ENCODE measurements around the gene TLR6. TPM values are rescaled to one million over a fixed set of nuclear protein-coding genes. Genes with fewer than 3 reads are reported as not detected.

TLR6 gene
- total and polyA plus RNA-seq, 10 of the 15 experiments (the other 5 are each of a cell fraction or from before 2014, with no cell fraction given): 1.1 to 49.4 (median 12.5) TPM

GRCh38 chr4:38802561-38803355, 53.9 kb downstream of the TLR6 start (continued):
- no peak for TF ChIP-seq PRDM15 (CRISPR knock-in tag; IDR thresholded peaks at IDR 0.05)
- no peak for TF ChIP-seq EGR1 (IDR thresholded peaks at IDR 0.05; ENCODE audit: borderline replicate concordance in 1 of 2, low read depth in 2 of 2, low read length in 2 of 2)
- no peak for TF ChIP-seq TARDBP (IDR thresholded peaks at IDR 0.05; ENCODE audit: borderline replicate concordance)
- no peak for TF ChIP-seq MYC (IDR thresholded peaks at IDR 0.05; ENCODE audit: insufficient read depth, insufficient read length, insufficient replicate concordance, low read length, severe bottlenecking)
- TF ChIP-seq CHD4 (IDR thresholded peaks at IDR 0.05): no peak
- no peak for TF ChIP-seq SIN3A (IDR thresholded peaks at IDR 0.05; ENCODE audit: low read depth, low read length)
- TF ChIP-seq, protein P1, sequence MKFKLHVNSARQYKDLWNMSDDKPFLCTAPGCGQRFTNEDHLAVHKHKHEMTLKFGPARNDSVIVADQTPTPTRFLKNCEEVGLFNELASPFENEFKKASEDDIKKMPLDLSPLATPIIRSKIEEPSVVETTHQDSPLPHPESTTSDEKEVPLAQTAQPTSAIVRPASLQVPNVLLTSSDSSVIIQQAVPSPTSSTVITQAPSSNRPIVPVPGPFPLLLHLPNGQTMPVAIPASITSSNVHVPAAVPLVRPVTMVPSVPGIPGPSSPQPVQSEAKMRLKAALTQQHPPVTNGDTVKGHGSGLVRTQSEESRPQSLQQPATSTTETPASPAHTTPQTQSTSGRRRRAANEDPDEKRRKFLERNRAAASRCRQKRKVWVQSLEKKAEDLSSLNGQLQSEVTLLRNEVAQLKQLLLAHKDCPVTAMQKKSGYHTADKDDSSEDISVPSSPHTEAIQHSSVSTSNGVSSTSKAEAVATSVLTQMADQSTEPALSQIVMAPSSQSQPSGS (IDR thresholded peaks at IDR 0.05; ENCODE audit: low read length): no peak
- 0 out of 3 replicates have a peak, but pooled peaks have one; percentile 2 for TF ChIP-seq POU2F2 (IDR thresholded peaks at IDR 0.05; ENCODE audit: borderline replicate concordance, low read depth, low read length)
- no peak for TF ChIP-seq MEF2A (IDR thresholded peaks at IDR 0.05; ENCODE audit: insufficient read depth, low read depth, low read length)
- TF ChIP-seq EP300 (IDR thresholded peaks at IDR 0.05; ENCODE audit: borderline replicate concordance in 1 of 2, control insufficient read depth in 1 of 2, low read depth in 2 of 2, low read length in 2 of 2): no peak
- TF ChIP-seq POLR2AphosphoS5 (IDR thresholded peaks at IDR 0.05; ENCODE audit: low read length): peak; percentile 51; the same call in 1 of the 2 replicates
- no peak for TF ChIP-seq TCF7 (IDR thresholded peaks at IDR 0.05; ENCODE audit: borderline replicate concordance)
